Skeletal muscle satellite cell (primary cell): ENCODE data around the gene LRPAP1.
"Not testable (repeated sequence)": the region's sequence is repeated elsewhere in the genome, so short reads cannot be mapped to it uniquely, and the experiment has no call there.

Experiments
- H3K27me3 ChIP-seq: 2 replicates; pipeline ENCODE4 v1.7.0; 2013; ENCODE audit warnings: low read length; ENCODE audit not compliant: control insufficient read depth, insufficient read depth
- H3K36me3 ChIP-seq: 2 replicates; pipeline ENCODE4 v1.7.0; 2013; ENCODE audit warnings: mild to moderate bottlenecking, control low read depth, low read length; ENCODE audit not compliant: insufficient read depth
- H3K4me1 ChIP-seq: 2 replicates; pipeline ENCODE4 v1.7.0; 2013; ENCODE audit warnings: low read length; ENCODE audit not compliant: control insufficient read depth, insufficient read depth
- H3K4me2 ChIP-seq: 2 replicates; pipeline ENCODE4 v1.7.0; 2013; ENCODE audit warnings: mild to moderate bottlenecking, low read length
- H3K4me3 ChIP-seq: 2 replicates; pipeline ENCODE4 v1.7.0; 2013; ENCODE audit warnings: low read length
- H3K9ac ChIP-seq: 2 replicates; pipeline ENCODE4 v1.7.0; 2013; ENCODE audit warnings: mild to moderate bottlenecking, low read depth, low read length, moderate library complexity
- H3K9me3 ChIP-seq: replicated peaks from 2 replicates; pipeline ENCODE4 v1.7.0; 2013; ENCODE audit warnings: mild to moderate bottlenecking, control low read depth, low read length

Gene LRPAP1

GRCh38 chr4:3558514-3558836 is 26.3 kb upstream of the LRPAP1 start:
- not testable (repeated sequence) for H3K9me3 ChIP-seq, H3K4me2 ChIP-seq, H3K4me1 ChIP-seq, H3K27me3 ChIP-seq, H3K9ac ChIP-seq, H3K36me3 ChIP-seq, H3K4me3 ChIP-seq

DNA sequence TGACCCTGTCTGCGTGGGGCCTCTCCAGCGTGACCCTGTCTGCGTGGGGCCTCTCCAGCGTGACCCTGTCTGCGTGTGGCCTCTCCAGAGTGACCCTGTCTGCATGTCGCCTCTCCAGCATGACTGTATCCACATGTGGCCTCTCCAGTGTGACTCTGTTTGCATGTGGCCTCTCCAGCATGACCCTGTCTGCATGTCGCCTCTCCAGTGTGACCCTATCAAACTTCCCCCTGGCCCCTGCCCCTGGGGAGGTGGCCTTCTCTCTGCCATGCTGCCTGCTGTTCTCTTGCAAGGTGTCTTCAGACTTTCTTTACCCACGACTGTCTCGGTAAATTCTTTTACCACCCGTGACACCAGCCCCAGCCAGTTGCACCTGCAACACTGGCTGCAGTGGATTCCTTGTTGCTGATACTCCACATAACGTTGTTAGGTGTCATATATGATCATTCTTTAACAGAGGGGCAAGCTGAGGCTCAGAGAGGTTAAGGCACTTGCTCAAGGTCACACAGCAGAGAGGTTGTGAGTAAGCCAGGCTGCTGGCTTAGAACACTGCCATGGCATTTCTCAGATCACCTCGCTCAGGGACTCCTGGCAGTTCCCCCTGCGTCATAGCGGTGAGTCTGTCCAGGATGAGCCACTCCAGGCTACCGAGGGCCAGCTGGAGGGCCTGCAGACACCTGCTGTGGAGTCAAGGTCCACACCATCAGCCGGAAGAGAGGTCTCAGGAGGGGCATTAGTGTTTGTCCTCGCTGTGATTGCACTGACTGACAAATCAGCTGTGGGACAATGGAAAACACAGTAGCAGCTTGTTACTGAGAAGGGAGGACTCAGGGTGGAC is 25.7 kb upstream of the LRPAP1 start:
- H3K9ac ChIP-seq, H3K4me1 ChIP-seq, H3K27me3 ChIP-seq, H3K9me3 ChIP-seq, H3K36me3 ChIP-seq, H3K4me2 ChIP-seq, H3K4me3 ChIP-seq: not testable (repeated sequence)

DNA sequence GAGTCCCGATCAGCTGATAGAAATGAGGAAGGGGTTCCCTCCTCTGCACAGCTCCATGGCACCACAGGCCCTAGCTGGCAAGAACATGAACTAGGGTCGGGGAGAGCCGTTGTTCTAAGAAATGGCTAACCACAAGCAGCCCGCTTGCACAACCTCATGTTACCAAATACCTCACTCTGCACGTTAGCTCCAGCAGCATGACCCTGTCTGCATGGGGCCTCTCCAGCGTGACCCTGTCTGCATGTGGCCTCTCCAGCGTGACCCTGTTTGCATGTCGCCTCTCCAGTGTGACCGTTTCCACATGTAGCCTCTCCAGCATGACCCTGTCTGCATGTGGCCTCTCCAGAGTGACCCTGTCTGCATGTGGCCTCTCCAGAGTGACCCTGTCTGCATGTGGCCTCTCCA is 24.9 kb upstream of the LRPAP1 start:
- H3K36me3 ChIP-seq, H3K4me1 ChIP-seq, H3K4me2 ChIP-seq, H3K4me3 ChIP-seq, H3K9ac ChIP-seq, H3K9me3 ChIP-seq, H3K27me3 ChIP-seq: not testable (repeated sequence)

GRCh38 chr4:3556244-3556867 is 24.1 kb upstream of the LRPAP1 start:
- H3K27me3 ChIP-seq, H3K9me3 ChIP-seq, H3K4me2 ChIP-seq, H3K4me3 ChIP-seq, H3K4me1 ChIP-seq, H3K36me3 ChIP-seq, H3K9ac ChIP-seq: not testable (repeated sequence)

DNA sequence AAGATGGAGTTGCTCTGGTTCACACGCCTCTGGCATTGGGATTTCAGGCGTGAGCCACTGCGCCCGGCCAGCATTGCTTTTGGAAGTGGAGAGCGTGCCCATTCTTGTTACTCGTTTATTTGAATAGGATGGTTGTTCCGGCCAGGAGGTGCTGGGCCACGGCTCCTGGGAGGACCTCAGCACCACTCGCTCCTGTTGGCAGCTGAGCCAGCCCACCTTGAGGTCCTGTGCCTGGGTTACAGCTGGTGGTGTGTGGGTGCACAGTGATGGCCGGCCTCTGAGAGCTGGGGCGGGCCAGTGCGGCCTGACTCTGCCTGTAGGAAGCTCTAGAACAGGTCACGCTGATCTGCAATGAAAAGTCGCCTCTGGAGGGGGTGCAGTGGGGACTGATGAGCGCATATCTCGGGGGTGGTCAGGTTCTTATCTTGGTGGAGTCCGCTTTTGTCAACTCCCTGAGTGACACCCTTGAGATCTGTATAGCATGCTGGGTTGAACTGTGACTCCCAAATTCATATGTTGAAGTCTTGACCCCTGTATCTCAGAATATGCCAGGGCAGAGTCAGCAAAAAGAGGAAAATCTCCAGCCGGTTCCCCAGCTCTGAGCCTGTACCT is 23.3 kb upstream of the LRPAP1 start:
- not testable (repeated sequence) for H3K4me2 ChIP-seq, H3K27me3 ChIP-seq, H3K4me1 ChIP-seq, H3K36me3 ChIP-seq, H3K9me3 ChIP-seq, H3K4me3 ChIP-seq, H3K9ac ChIP-seq

GRCh38 chr4:3551366-3551765 is 19.1 kb upstream of the LRPAP1 start:
- H3K4me1 ChIP-seq, H3K9ac ChIP-seq, H3K36me3 ChIP-seq, H3K4me2 ChIP-seq, H3K27me3 ChIP-seq, H3K9me3 ChIP-seq, H3K4me3 ChIP-seq: not testable (repeated sequence)

DNA sequence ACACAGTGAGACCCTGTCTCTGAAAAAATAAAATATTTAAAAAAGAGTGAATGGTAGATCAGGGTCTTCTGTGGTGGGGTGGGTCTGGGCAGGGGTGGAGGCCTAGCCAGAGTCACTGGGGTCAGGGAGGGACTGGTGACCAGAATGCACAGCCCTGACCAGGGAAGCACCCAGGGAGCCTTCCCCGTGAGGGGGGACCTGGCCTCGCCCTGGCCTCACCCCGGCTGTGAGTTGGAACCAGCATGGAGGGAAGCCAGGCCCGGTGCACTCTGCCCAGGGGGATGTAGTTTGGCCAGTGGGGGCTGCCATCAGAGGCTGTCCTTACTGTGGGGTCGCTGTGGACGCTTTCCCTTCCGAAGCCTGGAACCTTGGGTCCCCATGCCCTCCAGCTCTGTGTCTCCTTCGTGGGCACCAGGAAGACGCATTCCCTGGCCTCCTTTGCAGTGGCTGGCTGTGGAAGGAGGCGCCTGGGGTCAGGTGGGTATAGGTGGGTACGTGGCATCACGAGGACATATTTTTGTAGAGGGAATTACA is 18.6 kb upstream of the LRPAP1 start:
- not testable (repeated sequence) for H3K4me3 ChIP-seq, H3K27me3 ChIP-seq, H3K9me3 ChIP-seq, H3K9ac ChIP-seq, H3K36me3 ChIP-seq, H3K4me2 ChIP-seq, H3K4me1 ChIP-seq

- not testable (repeated sequence) for H3K4me2 ChIP-seq, H3K27me3 ChIP-seq, H3K9me3 ChIP-seq, H3K4me3 ChIP-seq, H3K4me1 ChIP-seq, H3K9ac ChIP-seq, H3K36me3 ChIP-seq
Measured at GRCh38 chr4:3550041-3550440, 17.8 kb upstream of the LRPAP1 start.

DNA sequence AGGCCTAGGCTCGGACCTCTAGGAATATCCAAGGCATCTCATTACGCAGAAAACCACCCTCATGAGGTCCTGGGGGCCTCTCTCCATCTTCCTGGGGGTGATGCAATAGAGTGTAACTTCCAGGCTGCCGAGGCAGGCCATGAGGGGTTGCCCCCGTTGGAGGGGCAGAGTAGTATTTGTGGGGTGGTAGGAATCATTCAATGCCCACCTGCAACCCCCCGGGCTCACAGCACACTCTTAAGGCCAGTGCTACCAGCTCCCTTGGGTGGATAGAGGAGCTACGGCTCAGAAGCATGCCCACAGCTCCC is 17.4 kb upstream of the LRPAP1 start:
- not testable (repeated sequence) for H3K27me3 ChIP-seq, H3K4me2 ChIP-seq, H3K36me3 ChIP-seq, H3K4me1 ChIP-seq, H3K9ac ChIP-seq, H3K9me3 ChIP-seq, H3K4me3 ChIP-seq

GRCh38 chr4:3548991-3549693 is 16.9 kb upstream of the LRPAP1 start:
- not testable (repeated sequence) for H3K36me3 ChIP-seq, H3K27me3 ChIP-seq, H3K4me3 ChIP-seq, H3K9ac ChIP-seq, H3K4me2 ChIP-seq, H3K4me1 ChIP-seq, H3K9me3 ChIP-seq

GRCh38 chr4:3546721-3547120 is 14.5 kb upstream of the LRPAP1 start:
- H3K9ac ChIP-seq, H3K4me2 ChIP-seq, H3K9me3 ChIP-seq, H3K4me3 ChIP-seq, H3K36me3 ChIP-seq, H3K27me3 ChIP-seq, H3K4me1 ChIP-seq: not testable (repeated sequence)
